Measurements from ENCODE around the gene RNF6. TPM values are rescaled to one million over a fixed set of nuclear protein-coding genes. Genes with fewer than 3 reads are reported as not detected.

Gene RNF6
- total RNA-seq, 1 experiment from 2014 or later: 19.5 TPM

GRCh38 chr13:26259634-26260033, 37.5 kb upstream of the RNF6 start:
- no peaks in the 10 kb centered on the region for H4K20me1 ChIP-seq (ENCODE audit: control insufficient read depth, insufficient read depth, insufficient read length)

More at GRCh38 chr13:26259634-26260033, 37.5 kb upstream of the RNF6 start:
- Histone ChIP-seq H3K27me3 (ENCODE audit: insufficient read depth, low read length) (no peaks in the 10 kb centered on the region), H3K18ac (ENCODE audit: insufficient read length, low read depth, low read length) (no peak overlapping the region), H3K23me2 (ENCODE audit: insufficient read length, low read depth, low read length, poor library complexity, severe bottlenecking) (peaks cover 6% of the 10 kb centered on the region), H3K9me3 (ENCODE audit: control insufficient read depth, low read depth, low read length) (no peaks in the 10 kb centered on the region), H3K9ac (ENCODE audit: extremely low read depth, insufficient read length, low read length) (no peak overlapping the region), H3K56ac (ENCODE audit: insufficient read length, low read depth, low read length) (no peak overlapping the region), H2AFZ (ENCODE audit: low read length) (no peak overlapping the region), H2BK20ac (ENCODE audit: low read depth, low read length, poor library complexity, severe bottlenecking) (no peak overlapping the region), H2BK15ac (ENCODE audit: low read depth, low read length) (no peak overlapping the region), H4K91ac (ENCODE audit: insufficient read length, low read depth, low read length) (no peak overlapping the region), H3K27ac (ENCODE audit: insufficient read length, low read depth, low read length) (no peak overlapping the region), H3T11ph (ENCODE audit: low read length) (no peak overlapping the region), H3K79me1 (ENCODE audit: insufficient read depth, low read depth, low read length, poor library complexity, severe bottlenecking) (peaks cover 13% of the 10 kb centered on the region), H3K4me2 (ENCODE audit: insufficient read depth, insufficient read length, low read length) (no peak overlapping the region), H3K4ac (ENCODE audit: low read depth, low read length) (no peak overlapping the region), H3K4me1 (ENCODE audit: insufficient read depth, low read length) (no peaks in the 10 kb centered on the region), H3K79me2 (ENCODE audit: insufficient read depth, low read length) (peaks cover 34% of the 10 kb centered on the region; the same call in 1 of the 2 replicates), H2BK5ac (ENCODE audit: insufficient read length, low read length) (no peak overlapping the region), H3K14ac (ENCODE audit: insufficient read depth, low read length) (no peak overlapping the region), H2AK5ac (ENCODE audit: insufficient read length, low read length) (no peak overlapping the region), H4K8ac (replicated peaks; ENCODE audit: insufficient read length, low read depth, low read length) (no peak overlapping the region), H2BK12ac (ENCODE audit: insufficient read length, low read depth, low read length) (no peak overlapping the region), H2BK120ac (ENCODE audit: low read depth, low read length, poor library complexity, severe bottlenecking) (no peak overlapping the region), H3K23ac (ENCODE audit: insufficient read length, low read depth, low read length) (no peak overlapping the region), H4K5ac (ENCODE audit: insufficient read length, low read depth, low read length) (no peak overlapping the region)
- Mint-ChIP-seq H3K4me1 (peaks cover 18 to 19% of the 10 kb centered on the region in 2 experiments), H3K9me3 (no peaks in the 10 kb centered on the region; a peak in 1 of 5 replicates), H3K27ac (no peak overlapping the region), H3K36me3 (ENCODE audit: insufficient read depth in 1 of 3, low read depth in 3 of 3) (peaks cover 0 to 4% (median 1%) of the 10 kb centered on the region in 3 experiments; a peak in 2 of 7 replicates), H3K27me3 (ENCODE audit: low read depth) (no peaks in the 10 kb centered on the region), H3K4me3 (no peak overlapping the region)
- no CpG with 5 or more reads among the region's 3 CpGs for WGBS (ENCODE audit: extremely low coverage, insufficient read length, low lambda C conversion rate)
- DNase-seq: no peak
- TF ChIP-seq, protein P1, sequence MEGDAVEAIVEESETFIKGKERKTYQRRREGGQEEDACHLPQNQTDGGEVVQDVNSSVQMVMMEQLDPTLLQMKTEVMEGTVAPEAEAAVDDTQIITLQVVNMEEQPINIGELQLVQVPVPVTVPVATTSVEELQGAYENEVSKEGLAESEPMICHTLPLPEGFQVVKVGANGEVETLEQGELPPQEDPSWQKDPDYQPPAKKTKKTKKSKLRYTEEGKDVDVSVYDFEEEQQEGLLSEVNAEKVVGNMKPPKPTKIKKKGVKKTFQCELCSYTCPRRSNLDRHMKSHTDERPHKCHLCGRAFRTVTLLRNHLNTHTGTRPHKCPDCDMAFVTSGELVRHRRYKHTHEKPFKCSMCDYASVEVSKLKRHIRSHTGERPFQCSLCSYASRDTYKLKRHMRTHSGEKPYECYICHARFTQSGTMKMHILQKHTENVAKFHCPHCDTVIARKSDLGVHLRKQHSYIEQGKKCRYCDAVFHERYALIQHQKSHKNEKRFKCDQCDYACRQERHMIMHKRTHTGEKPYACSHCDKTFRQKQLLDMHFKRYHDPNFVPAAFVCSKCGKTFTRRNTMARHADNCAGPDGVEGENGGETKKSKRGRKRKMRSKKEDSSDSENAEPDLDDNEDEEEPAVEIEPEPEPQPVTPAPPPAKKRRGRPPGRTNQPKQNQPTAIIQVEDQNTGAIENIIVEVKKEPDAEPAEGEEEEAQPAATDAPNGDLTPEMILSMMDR (conservative IDR thresholded peaks at IDR 0.05): no peak

Data from H9 (cell line).